Activated naive CD4-positive, alpha-beta T cell treated with anti-CD3 and anti-CD28 coated beads, Interleukin-2, amount 10 ng/mL, durations not matched to agents 7 days and 5 days (primary cell): Measurements from ENCODE around the gene RBMS3.

ENCODE experiments used
- CTCF ChIA-PET: fragments of 350-600 bp; sonication (Branson Sonifier 250); formaldehyde crosslinking; loops from one replicate; lab custom pipeline; 2021; ENCODE audit warnings: antibody characterized with exemption; lab: Charles Lee
- DNase-seq: peaks from one replicate; pipeline ENCODE4 v3.0.0-alpha.2; 2020
- H3K27ac Mint-ChIP-seq: one replicate; pipeline ENCODE4 v1.8.0; 2021; ENCODE audit warnings: mild to moderate bottlenecking, moderate library complexity, mixed read lengths
- H3K27me3 Mint-ChIP-seq: one replicate; pipeline ENCODE4 v1.8.0; 2021; ENCODE audit warnings: mild to moderate bottlenecking, mixed read lengths
- H3K36me3 Mint-ChIP-seq: one replicate; pipeline ENCODE4 v1.8.0; 2021; ENCODE audit warnings: mixed read lengths
- H3K4me1 Mint-ChIP-seq: one replicate; pipeline ENCODE4 v1.8.0; 2021; ENCODE audit warnings: mixed read lengths
- H3K4me3 Mint-ChIP-seq: one replicate; pipeline ENCODE4 v1.8.0; 2021; ENCODE audit warnings: mild to moderate bottlenecking, moderate library complexity, mixed read lengths
- H3K9me3 Mint-ChIP-seq: one replicate; pipeline ENCODE4 v1.8.0; 2021; ENCODE audit warnings: mixed read lengths

The RBMS3 gene

DNA sequence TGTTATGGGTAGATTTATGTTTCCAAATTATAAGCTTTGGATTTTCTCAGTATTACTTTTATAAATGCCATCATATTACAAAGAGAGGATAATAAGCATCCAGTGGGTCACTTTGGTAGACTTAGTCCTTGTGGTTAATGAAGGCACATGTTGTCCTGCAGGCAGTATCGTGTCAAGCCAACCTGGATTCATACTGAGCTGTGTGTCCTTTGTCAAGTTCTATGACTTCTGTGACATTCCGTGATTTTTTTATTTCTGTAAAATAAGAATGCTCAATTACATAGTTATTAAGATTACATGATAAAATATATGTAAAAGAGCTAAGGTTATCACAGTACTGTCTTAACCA lies 257.7 kb downstream of the RBMS3 start:
- CTCF ChIA-PET = no interaction called here
- H3K36me3 Mint-ChIP-seq = no peaks in the 10 kb centered on the region
- no peaks in the 10 kb centered on the region for H3K27me3 Mint-ChIP-seq
- H3K4me1 Mint-ChIP-seq = no peaks in the 10 kb centered on the region
- H3K4me3 Mint-ChIP-seq = no peak overlapping the region
- no peak overlapping the region for H3K27ac Mint-ChIP-seq
- no peaks in the 10 kb centered on the region for H3K9me3 Mint-ChIP-seq
- DNase-seq = no peak

DNA sequence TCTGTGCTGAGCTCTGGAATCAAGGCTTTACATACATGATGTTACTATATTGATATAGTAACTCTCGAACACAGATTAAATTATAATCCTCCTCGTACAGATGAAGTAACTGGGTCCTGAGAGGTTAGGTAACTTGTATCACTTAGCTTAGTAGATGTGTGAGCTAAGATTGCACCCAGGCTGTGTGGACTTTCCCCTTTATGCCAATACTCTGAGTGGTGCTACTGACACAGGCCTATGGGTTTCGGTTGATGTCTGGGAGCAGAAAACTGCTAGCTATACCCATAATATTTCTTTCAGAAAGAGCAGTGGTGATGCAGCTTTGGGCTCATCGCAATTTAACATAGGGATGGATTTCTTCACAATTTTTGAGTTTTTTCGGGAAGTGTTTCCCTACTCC lies 259.7 kb downstream of the RBMS3 start:
- CTCF ChIA-PET = no interaction called here
- no peak overlapping the region for H3K27ac Mint-ChIP-seq
- H3K4me3 Mint-ChIP-seq = no peak overlapping the region
- no peak for DNase-seq
- no peaks in the 10 kb centered on the region for H3K4me1 Mint-ChIP-seq
- no peaks in the 10 kb centered on the region for H3K27me3 Mint-ChIP-seq
- no peaks in the 10 kb centered on the region for H3K36me3 Mint-ChIP-seq
- no peaks in the 10 kb centered on the region for H3K9me3 Mint-ChIP-seq

- CTCF ChIA-PET = no interaction called here
- no peaks in the 10 kb centered on the region for H3K36me3 Mint-ChIP-seq
- no peaks in the 10 kb centered on the region for H3K27me3 Mint-ChIP-seq
- DNase-seq = no peak
- no peak overlapping the region for H3K27ac Mint-ChIP-seq
- no peaks in the 10 kb centered on the region for H3K9me3 Mint-ChIP-seq
- H3K4me3 Mint-ChIP-seq = no peak overlapping the region
- no peaks in the 10 kb centered on the region for H3K4me1 Mint-ChIP-seq
Measured at GRCh38 chr3:29544701-29545363, 264.0 kb downstream of the RBMS3 start.

GRCh38 chr3:29545615-29546014 lies 264.7 kb downstream of the RBMS3 start:
- Mint-ChIP-seq H3K4me3 (no peak overlapping the region), H3K27ac (no peak overlapping the region), H3K36me3 (no peaks in the 10 kb centered on the region), H3K9me3 (no peaks in the 10 kb centered on the region), H3K4me1 (no peaks in the 10 kb centered on the region), H3K27me3 (no peaks in the 10 kb centered on the region)
- DNase-seq = no peak
- CTCF ChIA-PET = no interaction called here

- no peaks in the 10 kb centered on the region for H3K27me3 Mint-ChIP-seq
- H3K4me1 Mint-ChIP-seq = no peaks in the 10 kb centered on the region
- H3K4me3 Mint-ChIP-seq = no peak overlapping the region
- CTCF ChIA-PET = no interaction called here
- H3K27ac Mint-ChIP-seq = no peak overlapping the region
- H3K9me3 Mint-ChIP-seq = no peaks in the 10 kb centered on the region
- H3K36me3 Mint-ChIP-seq = no peaks in the 10 kb centered on the region
- no peak for DNase-seq
Measured at GRCh38 chr3:29552051-29552450, 271.2 kb downstream of the RBMS3 start.

GRCh38 chr3:29554566-29554965 lies 273.7 kb downstream of the RBMS3 start:
- Mint-ChIP-seq H3K4me1 (no peaks in the 10 kb centered on the region), H3K27me3 (no peaks in the 10 kb centered on the region), H3K4me3 (no peak overlapping the region), H3K36me3 (no peaks in the 10 kb centered on the region), H3K9me3 (no peaks in the 10 kb centered on the region), H3K27ac (no peak overlapping the region)
- DNase-seq = no peak
- CTCF ChIA-PET = no interaction called here

- CTCF ChIA-PET = no interaction called here
- Mint-ChIP-seq H3K36me3 (no peaks in the 10 kb centered on the region), H3K4me1 (no peaks in the 10 kb centered on the region), H3K27me3 (no peaks in the 10 kb centered on the region), H3K4me3 (no peak overlapping the region), H3K9me3 (no peaks in the 10 kb centered on the region), H3K27ac (no peak overlapping the region)
- no peak for DNase-seq
Measured at GRCh38 chr3:29555590-29555989, 274.7 kb downstream of the RBMS3 start.

DNA sequence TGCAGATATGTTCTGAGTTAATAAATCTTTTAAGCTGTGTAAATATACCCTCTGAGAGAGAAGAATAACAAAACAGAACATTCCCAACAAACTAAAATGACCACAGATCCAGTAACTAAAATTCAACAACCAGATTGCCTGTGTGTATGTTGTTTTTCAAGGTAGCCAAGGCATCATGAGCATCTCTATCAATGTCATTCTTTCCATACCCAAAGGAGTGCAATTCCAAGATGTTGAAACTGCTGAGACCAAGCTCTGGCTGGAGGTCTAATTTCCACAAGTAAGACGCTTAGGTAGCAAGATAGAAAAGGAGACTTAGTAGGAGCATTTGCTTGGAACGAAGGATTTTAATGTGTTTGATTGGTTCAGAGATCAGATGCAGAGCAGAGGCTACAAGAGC lies 276.3 kb downstream of the RBMS3 start:
- no peaks in the 10 kb centered on the region for H3K27me3 Mint-ChIP-seq
- no peaks in the 10 kb centered on the region for H3K4me1 Mint-ChIP-seq
- no peaks in the 10 kb centered on the region for H3K9me3 Mint-ChIP-seq
- no peak for DNase-seq
- H3K4me3 Mint-ChIP-seq = no peak overlapping the region
- CTCF ChIA-PET = no interaction called here
- H3K36me3 Mint-ChIP-seq = no peaks in the 10 kb centered on the region
- H3K27ac Mint-ChIP-seq = no peak overlapping the region

- no peaks in the 10 kb centered on the region for H3K36me3 Mint-ChIP-seq
- H3K4me1 Mint-ChIP-seq = no peaks in the 10 kb centered on the region
- H3K27me3 Mint-ChIP-seq = no peaks in the 10 kb centered on the region
- H3K27ac Mint-ChIP-seq = no peak overlapping the region
- CTCF ChIA-PET = no interaction called here
- no peaks in the 10 kb centered on the region for H3K9me3 Mint-ChIP-seq
- no peak overlapping the region for H3K4me3 Mint-ChIP-seq
- no peak for DNase-seq
Measured at GRCh38 chr3:29557825-29558224, 277.0 kb downstream of the RBMS3 start.

DNA sequence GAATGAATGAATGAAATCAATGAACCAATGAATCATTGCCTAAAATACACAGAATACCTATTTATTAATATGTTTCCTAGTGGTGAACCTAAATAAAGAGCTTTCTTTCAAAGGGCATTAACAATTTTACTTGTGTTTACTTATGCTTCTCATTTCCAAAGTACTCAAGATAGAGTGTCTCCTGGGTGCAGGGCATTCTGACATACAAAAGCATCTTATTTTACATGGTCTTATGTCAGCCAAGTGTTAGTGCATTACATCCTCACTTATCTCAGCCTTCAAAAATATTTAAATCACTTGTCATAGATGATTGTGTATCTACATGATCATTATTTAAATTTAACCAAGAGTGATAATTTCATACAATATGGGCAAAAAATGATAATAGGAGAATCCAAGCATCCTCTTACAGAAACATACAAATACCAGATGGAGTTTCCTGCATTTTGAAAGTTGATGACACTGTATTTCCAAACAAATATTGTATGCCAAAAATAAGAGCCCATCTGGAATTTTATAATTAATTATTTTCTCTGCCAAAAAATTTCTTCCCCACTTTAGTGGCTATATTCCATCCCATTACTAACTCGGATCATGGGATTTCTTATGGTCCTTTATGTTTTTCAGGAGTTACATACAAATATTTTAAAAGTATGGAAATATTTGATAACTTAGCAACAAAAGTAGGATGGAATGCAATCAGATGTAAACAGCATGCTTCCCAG lies 279.0 kb downstream of the RBMS3 start:
- no peaks in the 10 kb centered on the region for H3K36me3 Mint-ChIP-seq
- no peaks in the 10 kb centered on the region for H3K27me3 Mint-ChIP-seq
- H3K4me3 Mint-ChIP-seq = no peak overlapping the region
- no peaks in the 10 kb centered on the region for H3K9me3 Mint-ChIP-seq
- no peak for DNase-seq
- H3K27ac Mint-ChIP-seq = no peak overlapping the region
- CTCF ChIA-PET = no interaction called here
- H3K4me1 Mint-ChIP-seq = no peaks in the 10 kb centered on the region

DNA sequence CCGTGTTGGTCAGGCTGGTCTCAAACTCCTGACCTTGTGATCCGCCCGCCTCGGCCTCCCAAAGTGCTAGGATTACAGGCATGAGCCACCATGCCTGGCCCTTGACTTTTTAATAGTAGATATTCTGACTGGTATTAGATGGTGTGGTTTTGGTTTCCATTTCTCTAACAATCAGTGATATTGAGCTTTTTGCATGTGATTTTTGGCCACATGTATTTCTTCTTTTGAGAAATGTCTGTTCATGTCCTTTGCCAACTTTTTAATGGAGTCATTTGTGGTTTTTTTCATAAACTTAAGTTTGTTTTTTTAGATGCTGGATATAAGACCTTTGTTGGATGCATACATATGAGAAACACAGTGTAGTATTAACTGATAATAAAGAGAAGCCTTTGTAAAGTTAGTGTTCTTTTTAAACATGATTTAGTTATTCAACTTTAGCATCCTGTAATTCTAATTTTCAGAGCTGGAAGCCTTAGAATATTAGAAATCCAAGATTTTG lies 280.8 kb downstream of the RBMS3 start:
- Mint-ChIP-seq H3K27me3 (no peaks in the 10 kb centered on the region), H3K9me3 (no peaks in the 10 kb centered on the region), H3K4me3 (no peak overlapping the region), H3K4me1 (no peaks in the 10 kb centered on the region), H3K36me3 (no peaks in the 10 kb centered on the region), H3K27ac (no peak overlapping the region)
- CTCF ChIA-PET = no interaction called here
- DNase-seq = no peak

GRCh38 chr3:29565236-29565635 lies 284.4 kb downstream of the RBMS3 start:
- H3K4me1 Mint-ChIP-seq = no peaks in the 10 kb centered on the region
- DNase-seq = no peak
- CTCF ChIA-PET = no interaction called here
- no peaks in the 10 kb centered on the region for H3K36me3 Mint-ChIP-seq
- no peaks in the 10 kb centered on the region for H3K9me3 Mint-ChIP-seq
- no peak overlapping the region for H3K4me3 Mint-ChIP-seq
- no peaks in the 10 kb centered on the region for H3K27me3 Mint-ChIP-seq
- no peak overlapping the region for H3K27ac Mint-ChIP-seq

- CTCF ChIA-PET = no interaction called here
- no peaks in the 10 kb centered on the region for H3K27me3 Mint-ChIP-seq
- H3K9me3 Mint-ChIP-seq = no peaks in the 10 kb centered on the region
- H3K4me3 Mint-ChIP-seq = no peak overlapping the region
- no peak for DNase-seq
- H3K36me3 Mint-ChIP-seq = no peaks in the 10 kb centered on the region
- no peaks in the 10 kb centered on the region for H3K4me1 Mint-ChIP-seq
- no peak overlapping the region for H3K27ac Mint-ChIP-seq
Measured at GRCh38 chr3:29567501-29567900, 286.6 kb downstream of the RBMS3 start.

DNA sequence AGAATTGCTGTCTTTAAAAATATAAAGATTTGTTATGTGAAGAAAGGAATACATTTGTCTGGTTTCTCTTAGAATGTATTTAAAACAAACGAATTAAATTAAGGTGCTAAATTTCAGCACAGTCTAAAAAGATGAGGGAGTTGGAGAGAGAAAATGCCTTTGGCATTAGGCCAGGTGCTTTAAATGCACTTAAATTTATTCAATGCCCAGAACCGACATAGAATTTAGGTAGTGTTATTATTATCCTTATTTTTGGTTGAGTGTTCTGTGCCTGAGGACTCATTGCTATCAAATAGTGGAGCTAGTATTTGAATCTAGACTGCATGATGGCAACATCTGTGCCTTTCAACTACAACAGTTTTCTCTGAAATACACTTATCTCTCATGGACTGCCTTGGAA lies 287.5 kb downstream of the RBMS3 start:
- CTCF ChIA-PET = no interaction called here

DNA sequence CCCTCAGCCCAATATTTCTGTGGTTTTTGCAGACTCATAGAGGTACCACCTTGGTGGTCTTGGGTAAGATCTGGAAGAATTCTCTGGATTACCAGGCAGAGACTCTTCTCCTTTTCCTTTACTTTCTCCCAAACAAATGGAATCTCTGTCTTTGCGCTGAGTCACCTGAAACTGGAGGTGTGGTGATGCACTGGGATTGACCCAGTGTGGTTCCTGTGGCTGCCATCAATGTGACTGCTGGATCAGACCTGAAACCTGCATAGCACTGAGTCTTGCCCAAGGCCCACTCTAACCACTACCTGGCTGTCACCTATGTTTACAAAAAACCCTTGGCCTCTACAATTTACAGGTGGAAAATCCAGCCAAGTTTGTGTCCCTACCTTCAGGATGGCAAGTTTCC lies 295.3 kb downstream of the RBMS3 start:
- DNase-seq = no peak
- CTCF ChIA-PET = no interaction called here
- no peak overlapping the region for H3K27ac Mint-ChIP-seq
- peaks cover 2% of the 10 kb centered on the region for H3K9me3 Mint-ChIP-seq
- H3K4me1 Mint-ChIP-seq = no peaks in the 10 kb centered on the region
- H3K27me3 Mint-ChIP-seq = no peaks in the 10 kb centered on the region
- H3K36me3 Mint-ChIP-seq = no peaks in the 10 kb centered on the region
- H3K4me3 Mint-ChIP-seq = no peak overlapping the region

More for the DNA sequence above, 287.5 kb downstream of the RBMS3 start:
- Mint-ChIP-seq H3K27me3 (no peaks in the 10 kb centered on the region), H3K4me3 (no peak overlapping the region), H3K27ac (no peak overlapping the region), H3K36me3 (no peaks in the 10 kb centered on the region), H3K4me1 (no peaks in the 10 kb centered on the region), H3K9me3 (no peaks in the 10 kb centered on the region)
- DNase-seq = no peak
